Liver (tissue), 3 donors: Measurements from ENCODE around the gene CAB39.

ENCODE experiments used
- EGR1 ChIP-seq, 2 donors: IDR thresholded peaks; 2 replicates each; pipeline ENCODE4 v1.6.1; 2016 to 2018; ENCODE audit warnings: antibody characterized with exemption in 2 of 2, low read depth in 2 of 2
- RXRA ChIP-seq, 2 donors: IDR thresholded peaks; 2 replicates each; pipeline ENCODE4 v1.6.1; 2017 to 2018; ENCODE audit warnings: antibody characterized with exemption in 2 of 2, mild to moderate bottlenecking in 1 of 2
- TAF1 ChIP-seq: conservative IDR thresholded peaks from 2 replicates; pipeline ENCODE4 v1.6.1; 2016; ENCODE audit warnings: antibody characterized with exemption, mild to moderate bottlenecking
- TF ChIP-seq, protein P1 (sequence below): fragments of 150-350 bp; IDR thresholded peaks from 2 replicates; pipeline ENCODE4 v1.5.1; 2017; ENCODE audit warnings: improper control_type of control experiment, low read depth, low read length; ENCODE audit not compliant: missing input control
- donor health status: healthy.
- donor health status: healthy.

GRCh38 chr2:230694241-230694640 lies 18.4 kb upstream of the CAB39 start:
- TF ChIP-seq, protein P1, sequence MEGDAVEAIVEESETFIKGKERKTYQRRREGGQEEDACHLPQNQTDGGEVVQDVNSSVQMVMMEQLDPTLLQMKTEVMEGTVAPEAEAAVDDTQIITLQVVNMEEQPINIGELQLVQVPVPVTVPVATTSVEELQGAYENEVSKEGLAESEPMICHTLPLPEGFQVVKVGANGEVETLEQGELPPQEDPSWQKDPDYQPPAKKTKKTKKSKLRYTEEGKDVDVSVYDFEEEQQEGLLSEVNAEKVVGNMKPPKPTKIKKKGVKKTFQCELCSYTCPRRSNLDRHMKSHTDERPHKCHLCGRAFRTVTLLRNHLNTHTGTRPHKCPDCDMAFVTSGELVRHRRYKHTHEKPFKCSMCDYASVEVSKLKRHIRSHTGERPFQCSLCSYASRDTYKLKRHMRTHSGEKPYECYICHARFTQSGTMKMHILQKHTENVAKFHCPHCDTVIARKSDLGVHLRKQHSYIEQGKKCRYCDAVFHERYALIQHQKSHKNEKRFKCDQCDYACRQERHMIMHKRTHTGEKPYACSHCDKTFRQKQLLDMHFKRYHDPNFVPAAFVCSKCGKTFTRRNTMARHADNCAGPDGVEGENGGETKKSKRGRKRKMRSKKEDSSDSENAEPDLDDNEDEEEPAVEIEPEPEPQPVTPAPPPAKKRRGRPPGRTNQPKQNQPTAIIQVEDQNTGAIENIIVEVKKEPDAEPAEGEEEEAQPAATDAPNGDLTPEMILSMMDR = no peak
- TF ChIP-seq TAF1 (no peak), RXRA (IDR thresholded peaks at IDR 0.05) (no peak), EGR1 (IDR thresholded peaks at IDR 0.05; ENCODE audit: low read depth in 2 of 2) (no peak)
